ENCODE data around the gene POU6F2. TPM values are rescaled to one million over a fixed set of nuclear protein-coding genes. Genes with fewer than 3 reads are reported as not detected.

POU6F2 gene
- total RNA-seq, 1 donor from 2014 or later = 0.24 TPM

- POLR2A ChIA-PET = no interaction called here
- no peak overlapping the region for H3K27ac Mint-ChIP-seq
- TF ChIP-seq CTCF (IDR thresholded peaks at IDR 0.05) = no peak
- CTCF ChIA-PET = no interaction called here
- no peaks in the 10 kb centered on the region for H3K9me3 Mint-ChIP-seq
- no peaks in the 10 kb centered on the region for H3K4me1 Mint-ChIP-seq
- H3K4me3 Mint-ChIP-seq = no peak overlapping the region
- intact Hi-C loops (cut with micrococcal nuclease) = no loop called here
- no peak for ATAC-seq (ENCODE audit: low read depth)
- DNase-seq = no peak
- no peaks in the 10 kb centered on the region for H3K36me3 Mint-ChIP-seq (ENCODE audit: low read depth)
- peaks cover 7% of the 10 kb centered on the region for H3K27me3 Mint-ChIP-seq
Observed at GRCh38 chr7:39342763-39343162, 365.1 kb downstream of the POU6F2 start.

GRCh38 chr7:39349452-39350123 lies 371.9 kb downstream of the POU6F2 start:
- Mint-ChIP-seq H3K4me3 (no peak overlapping the region), H3K36me3 (ENCODE audit: low read depth) (no peaks in the 10 kb centered on the region), H3K27ac (no peak overlapping the region), H3K9me3 (no peaks in the 10 kb centered on the region), H3K27me3 (peaks cover 3% of the 10 kb centered on the region), H3K4me1 (no peaks in the 10 kb centered on the region)
- no peak for TF ChIP-seq CTCF (IDR thresholded peaks at IDR 0.05)
- no peak for ATAC-seq (ENCODE audit: low read depth)
- no peak for DNase-seq
- intact Hi-C loops (cut with micrococcal nuclease) = no loop called here
- CTCF ChIA-PET = no interaction called here
- POLR2A ChIA-PET = no interaction called here

- H3K27ac Mint-ChIP-seq = no peak overlapping the region
- ChIA-PET CTCF (no interaction called here), POLR2A (no interaction called here)
- DNase-seq (no peak), ATAC-seq (ENCODE audit: low read depth) (no peak)
- H3K4me1 Mint-ChIP-seq = peaks cover 11% of the 10 kb centered on the region
- no peaks in the 10 kb centered on the region for H3K27me3 Mint-ChIP-seq
- H3K4me3 Mint-ChIP-seq = no peak overlapping the region
- intact Hi-C loops (cut with micrococcal nuclease) = no loop called here
- no peak for TF ChIP-seq CTCF (IDR thresholded peaks at IDR 0.05)
- H3K9me3 Mint-ChIP-seq = no peaks in the 10 kb centered on the region
- no peaks in the 10 kb centered on the region for H3K36me3 Mint-ChIP-seq (ENCODE audit: low read depth)
Observed at GRCh38 chr7:39353615-39354376, 376.1 kb downstream of the POU6F2 start.

- Mint-ChIP-seq H3K36me3 (ENCODE audit: low read depth) (no peaks in the 10 kb centered on the region), H3K27me3 (peaks cover 4% of the 10 kb centered on the region), H3K27ac (no peak overlapping the region), H3K4me1 (peaks cover 11% of the 10 kb centered on the region), H3K9me3 (no peaks in the 10 kb centered on the region), H3K4me3 (no peak overlapping the region)
- TF ChIP-seq CTCF (IDR thresholded peaks at IDR 0.05) = no peak
- intact Hi-C loops (cut with micrococcal nuclease) = no loop called here
- no peak for DNase-seq
- ChIA-PET POLR2A (interaction anchor here (0.6 kb wide), 1 partner anchor 1611 kb away, joined by 3 read pairs; no protein-coding TSS in a partner anchor), CTCF (no interaction called here)
- ATAC-seq (ENCODE audit: low read depth) = no peak
Observed at GRCh38 chr7:39355664-39356063, 378.0 kb downstream of the POU6F2 start.

GRCh38 chr7:39356172-39356925 lies 378.6 kb downstream of the POU6F2 start:
- no peak for ATAC-seq (ENCODE audit: low read depth)
- Mint-ChIP-seq H3K9me3 (no peaks in the 10 kb centered on the region), H3K27ac (no peak overlapping the region), H3K4me3 (no peak overlapping the region), H3K27me3 (peaks cover 4% of the 10 kb centered on the region), H3K4me1 (peaks cover 11% of the 10 kb centered on the region), H3K36me3 (ENCODE audit: low read depth) (no peaks in the 10 kb centered on the region)
- intact Hi-C loops (cut with micrococcal nuclease) = no loop called here
- TF ChIP-seq CTCF (IDR thresholded peaks at IDR 0.05) = no peak
- CTCF ChIA-PET = no interaction called here
- POLR2A ChIA-PET = interaction anchor here (0.6 kb wide), 1 partner anchor 1611 kb away, joined by 3 read pairs; no protein-coding TSS in a partner anchor
- DNase-seq = no peak
